GM19099 (cell line): Measurements from ENCODE around the gene F8A3.
"Not testable (repeated sequence)": the region's sequence is repeated elsewhere in the genome, so short reads cannot be mapped to it uniquely, and the experiment has no call there.

Experiments
- POLR2A ChIP-seq: IDR thresholded peaks from 3 replicates; pipeline ENCODE4 v1.6.1; 2011; ENCODE audit warnings: low read depth; ENCODE audit not compliant: insufficient read length; ENCODE audit errors: extremely low read depth

The F8A3 gene

GRCh38 chrX:155458471-155458870 lies at the start of gene F8A3:
F8A3 (minus strand) TSS chrX:155458620; CDS start chrX:155458600, 20 bp downstream.
- not testable (repeated sequence) for TF ChIP-seq POLR2A

GRCh38 chrX:155505296-155505695 lies 46.9 kb upstream of the F8A3 start:
- no peak for TF ChIP-seq POLR2A

- TF ChIP-seq POLR2A = no peak
Measured at GRCh38 chrX:155441097-155441496, 17.3 kb downstream of the F8A3 start.

- no peak for TF ChIP-seq POLR2A
Measured at GRCh38 chrX:155435744-155436112, 22.7 kb downstream of the F8A3 start.

- no peak for TF ChIP-seq POLR2A
Measured at GRCh38 chrX:155434906-155435743, 23.3 kb downstream of the F8A3 start.

- TF ChIP-seq POLR2A = no peak
Measured at GRCh38 chrX:155417769-155418168, 40.7 kb downstream of the F8A3 start.
